Stimulated activated naive CD4-positive, alpha-beta T cell (primary cell): ENCODE data around the gene DNM3.
"Not testable (repeated sequence)": the region's sequence is repeated elsewhere in the genome, so short reads cannot be mapped to it uniquely, and the experiment has no call there.

Experiments
- DNase-seq, 6 experiments: peaks; one replicate each; lab custom pipeline; 2025; lab: John Stamatoyannopoulos, UW

The DNM3 gene

DNA sequence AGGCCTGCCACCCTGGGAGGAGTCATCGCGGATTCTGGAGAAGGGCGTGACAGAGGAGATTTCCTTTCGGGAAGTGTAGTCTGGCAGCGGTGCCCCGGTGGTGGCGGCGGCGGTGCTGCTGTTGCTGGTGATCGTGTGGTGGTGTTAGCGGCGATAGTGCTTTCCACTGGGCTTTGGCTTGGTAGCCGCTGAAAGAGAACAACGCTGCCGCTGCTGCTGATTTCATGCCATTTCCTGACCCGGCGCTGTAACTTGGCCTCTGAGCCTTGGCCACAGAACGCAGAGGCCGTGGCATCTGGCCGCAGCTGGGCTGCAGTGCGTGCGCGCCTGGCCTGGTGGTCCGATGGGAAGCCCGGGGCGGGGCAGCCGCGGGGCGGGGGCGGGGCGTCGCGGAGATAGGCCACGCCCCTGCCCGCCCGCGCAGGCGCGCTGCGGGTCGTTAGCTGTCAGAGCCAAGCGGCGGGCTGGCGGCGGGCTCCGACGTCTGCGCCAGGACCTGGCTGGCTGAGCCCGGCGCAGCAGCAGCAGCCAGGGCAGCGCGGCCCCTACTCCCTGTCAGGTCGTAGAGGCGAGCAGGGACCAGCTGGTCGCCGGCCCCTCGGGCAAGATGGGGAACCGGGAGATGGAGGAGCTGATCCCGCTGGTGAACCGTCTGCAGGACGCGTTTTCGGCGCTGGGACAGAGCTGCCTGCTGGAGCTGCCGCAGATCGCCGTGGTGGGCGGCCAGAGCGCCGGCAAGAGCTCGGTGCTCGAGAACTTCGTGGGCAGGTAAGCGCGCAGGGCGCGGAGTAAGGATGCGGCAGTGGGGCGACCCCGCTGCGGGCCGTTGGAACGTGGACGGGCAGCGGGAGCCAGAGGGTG lies at the start of gene DNM3:
TSS of gene DNM3 (plus strand) at position 449 of the 861 bp plus-strand sequence. CDS start at position 608, 159 bp downstream.
- DNase-seq = peak; percentile 68 to 87 (median 74)

DNA sequence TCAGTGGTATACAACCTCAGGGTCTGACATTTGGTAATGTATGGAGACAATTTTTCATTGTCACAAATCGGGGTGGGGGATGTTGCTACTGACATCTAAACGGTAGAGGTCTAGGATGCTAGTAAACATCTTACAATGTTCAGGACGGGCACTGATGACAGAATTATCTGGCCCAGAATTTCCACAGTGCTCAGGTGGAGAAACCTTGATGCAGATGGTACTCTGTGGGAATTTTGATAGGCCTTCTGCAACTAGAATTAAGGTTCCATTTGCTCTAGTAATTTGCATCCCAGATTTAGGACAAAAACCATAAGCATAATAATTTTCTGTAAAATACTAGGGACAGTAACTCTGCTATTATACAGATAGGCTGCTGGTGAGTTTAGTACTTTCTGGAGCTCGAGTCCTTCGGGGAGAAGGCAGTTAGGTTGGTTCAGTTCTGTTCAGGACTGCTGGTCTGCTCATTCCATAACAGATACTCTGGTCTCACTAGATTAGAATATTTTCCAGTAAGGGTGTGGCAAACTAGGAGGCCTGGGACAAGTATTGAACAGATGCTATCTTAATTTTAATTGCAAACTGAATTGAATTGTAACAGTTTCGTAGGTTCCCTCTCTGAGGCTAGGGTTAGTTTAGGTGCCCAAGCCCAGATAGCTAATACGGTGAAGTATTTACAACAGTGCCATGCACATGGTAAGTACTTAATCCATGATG lies 48.5 kb upstream of the DNM3 start:
- no peak for DNase-seq

DNA sequence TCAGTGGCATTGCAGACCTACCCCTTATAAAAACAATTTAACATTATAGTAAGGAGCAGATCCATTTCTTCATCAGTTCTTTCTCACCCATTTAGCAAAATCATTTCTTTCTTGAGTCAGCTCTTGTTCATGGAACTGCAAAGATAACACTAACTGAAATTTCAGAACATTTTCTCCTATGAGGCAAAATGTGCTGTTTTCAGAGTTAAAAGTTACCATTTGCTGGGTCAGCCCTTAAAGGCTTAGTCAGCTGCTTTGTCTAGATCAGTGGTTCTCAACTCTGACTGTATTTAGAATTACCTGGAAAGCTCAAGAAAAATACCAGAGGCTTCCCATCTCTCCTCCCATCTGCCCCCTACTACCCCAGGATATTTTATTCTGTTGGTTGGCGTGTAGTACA lies 47.7 kb upstream of the DNM3 start:
- DNase-seq = no peak

GRCh38 chr1:171794085-171794484 lies 47.2 kb upstream of the DNM3 start:
- no peak for DNase-seq

DNA sequence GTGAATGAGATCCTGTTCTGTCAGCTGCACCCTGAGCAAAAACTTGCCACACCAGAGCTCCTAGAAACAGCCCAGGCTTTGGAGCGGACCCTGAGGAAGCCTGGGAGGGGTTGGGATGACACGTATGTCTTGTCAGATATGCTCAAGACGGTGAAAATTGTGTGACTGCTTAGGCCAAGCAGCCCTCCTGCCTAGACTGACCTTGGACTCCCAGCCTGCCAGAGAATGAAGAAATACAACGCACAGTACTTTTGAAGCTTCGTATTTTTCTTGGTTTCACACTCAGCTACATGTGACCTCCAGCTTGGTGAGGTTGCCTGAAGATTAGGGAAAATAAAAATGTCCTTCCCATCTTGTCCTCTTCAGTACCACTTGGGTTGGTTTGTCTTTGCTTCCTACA lies 44.7 kb upstream of the DNM3 start:
- DNase-seq = no peak

GRCh38 chr1:171798311-171798710 lies 43.0 kb upstream of the DNM3 start:
- no peak for DNase-seq

DNA sequence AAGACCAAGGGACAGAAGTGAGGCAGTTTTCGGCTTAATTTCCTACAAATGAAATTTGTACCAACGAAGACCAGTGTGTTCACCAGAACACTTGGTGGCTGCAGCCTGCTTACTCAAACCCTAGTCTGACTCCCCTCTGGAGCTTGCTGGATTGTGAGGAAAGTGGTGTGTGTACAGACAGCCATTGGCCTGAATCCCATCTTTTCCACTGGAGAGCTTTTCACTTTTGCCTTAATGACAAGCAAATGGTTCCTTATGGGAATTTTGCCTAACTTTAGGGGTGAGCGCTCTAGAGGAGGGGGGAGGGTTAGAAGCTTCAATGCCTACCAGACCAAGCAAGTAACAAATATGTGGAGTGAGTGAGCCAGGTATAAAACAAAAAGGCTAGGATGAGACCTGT lies 42.5 kb upstream of the DNM3 start:
- no peak for DNase-seq

- no peak for DNase-seq
These were observed 42.1 kb upstream of the DNM3 start for GRCh38 chr1:171799166-171799565.

DNA sequence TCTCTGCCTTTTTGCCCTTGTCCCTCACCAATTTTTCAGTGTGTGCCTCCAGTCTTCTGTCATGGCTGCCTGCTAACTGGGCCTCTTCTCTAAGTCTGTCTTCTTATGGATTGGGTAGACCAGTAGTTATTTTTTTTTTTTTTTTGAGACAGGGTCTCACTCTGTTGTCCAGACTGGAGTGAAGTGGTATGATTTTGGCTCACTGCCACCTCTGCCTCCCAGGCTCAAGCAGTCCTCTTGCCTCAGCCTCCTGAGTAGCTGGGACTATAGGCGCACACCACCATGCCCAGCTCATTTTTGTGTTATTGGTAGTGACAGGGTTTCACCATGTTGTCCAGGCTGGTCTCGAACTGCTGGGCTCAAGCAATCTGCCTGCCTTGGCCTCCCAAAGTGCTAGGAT lies 41.6 kb upstream of the DNM3 start:
- DNase-seq = not testable (repeated sequence)

DNA sequence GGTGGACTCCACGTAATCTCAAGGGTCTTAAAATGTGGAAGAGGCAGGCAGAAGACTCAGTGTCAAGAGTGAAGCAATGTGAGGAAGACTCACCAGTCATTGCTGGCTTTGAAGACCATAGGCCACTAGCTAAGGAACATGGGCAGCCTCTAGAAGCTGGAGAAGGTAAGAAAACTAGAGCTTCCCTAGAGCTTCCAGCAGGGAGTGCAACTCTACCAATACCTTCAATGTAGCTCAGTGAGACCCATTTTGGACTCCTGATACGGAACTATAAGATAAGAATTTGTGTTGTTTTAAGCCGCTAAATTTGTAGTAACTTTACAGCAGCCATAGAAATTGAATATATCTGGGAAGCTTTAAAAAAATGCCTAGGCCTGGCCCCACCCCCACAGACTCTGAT lies 41.0 kb upstream of the DNM3 start:
- no peak for DNase-seq

GRCh38 chr1:171800851-171801250 lies 40.4 kb upstream of the DNM3 start:
- no peak for DNase-seq

- DNase-seq = peak in 1 of 6 experiments; percentile 10
These were observed 39.8 kb upstream of the DNM3 start for GRCh38 chr1:171801487-171801891.

- no peak for DNase-seq
These were observed 39.1 kb upstream of the DNM3 start for GRCh38 chr1:171802207-171802606.

DNA sequence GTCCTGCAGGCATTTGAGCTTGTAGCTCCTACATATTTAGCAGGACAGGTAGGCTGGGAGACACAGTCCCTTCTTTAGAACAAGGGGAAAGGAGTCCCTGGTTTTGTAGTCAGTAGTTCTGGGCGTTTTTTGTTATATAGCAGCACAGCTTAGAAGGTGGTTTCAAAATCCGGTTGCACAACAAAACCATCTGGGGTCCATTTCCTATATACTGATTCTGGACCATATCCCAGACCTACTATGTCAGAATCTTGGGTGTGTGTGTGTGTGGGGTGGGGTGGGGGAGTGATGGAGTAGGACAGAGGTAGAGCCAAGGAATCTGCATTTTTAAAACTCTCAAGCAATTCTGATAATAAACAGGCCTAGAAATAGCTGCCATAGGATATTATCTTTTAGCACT lies 38.3 kb upstream of the DNM3 start:
- no peak for DNase-seq

DNA sequence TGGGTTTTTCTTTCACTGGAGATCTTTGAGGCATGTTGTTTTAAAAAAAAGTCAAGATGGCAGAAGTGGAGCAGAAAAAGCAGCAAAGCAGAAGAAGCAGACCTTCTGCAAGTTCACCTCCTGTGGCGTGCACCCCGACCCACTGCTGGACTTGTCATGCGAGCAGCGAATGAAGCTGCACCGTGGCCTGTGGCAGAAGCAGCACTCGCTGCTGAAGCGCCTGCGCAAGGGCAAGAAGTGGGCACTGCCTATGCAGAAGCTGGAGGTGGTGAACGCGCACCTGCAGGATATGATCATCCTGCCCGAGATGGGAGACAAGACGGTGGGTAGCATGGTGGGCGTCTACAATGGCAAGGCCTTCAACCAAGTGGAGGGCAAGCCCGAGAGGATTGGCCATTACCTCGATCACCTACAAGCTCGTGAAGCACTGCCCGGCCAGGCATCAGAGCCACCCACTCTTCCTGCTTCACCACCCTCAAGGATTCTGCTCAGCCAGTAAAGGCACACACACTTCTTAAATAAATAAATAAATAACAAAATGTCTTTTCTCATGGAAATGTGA lies 37.8 kb upstream of the DNM3 start:
- DNase-seq = no peak

DNA sequence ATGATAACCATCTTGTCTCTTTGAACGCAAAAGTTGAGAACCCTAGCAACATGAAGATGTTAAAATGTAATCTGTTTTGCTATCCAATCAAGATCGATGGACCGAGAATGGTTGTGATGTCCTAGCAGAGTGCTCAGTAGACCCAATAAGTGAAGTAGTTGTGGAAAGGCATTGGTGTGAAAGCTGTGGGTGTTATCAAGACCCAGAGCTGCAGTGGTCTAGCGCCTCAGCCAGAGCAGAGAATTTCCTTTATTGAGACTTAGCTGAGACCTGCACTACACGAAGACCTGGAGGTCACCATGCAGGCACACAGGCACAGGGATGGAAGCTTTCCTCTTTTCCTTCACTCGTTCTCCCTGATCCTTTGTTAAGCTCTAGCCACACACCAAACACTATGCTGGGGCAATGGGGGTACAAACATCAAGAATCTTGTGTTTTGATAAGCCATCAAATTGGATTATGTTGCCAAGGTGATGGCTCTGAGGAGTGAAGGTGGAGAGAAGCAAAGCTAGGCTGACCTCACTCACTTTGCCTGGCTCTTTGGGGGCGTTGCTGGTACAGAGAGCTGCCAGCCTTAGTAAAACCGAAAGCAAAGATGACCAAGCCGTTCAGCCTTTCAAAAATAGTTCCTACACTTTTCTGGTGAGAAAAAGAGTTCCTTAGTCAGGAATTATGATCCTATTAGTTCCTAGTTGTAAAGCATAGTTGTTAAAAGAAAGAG lies 35.7 kb upstream of the DNM3 start:
- no peak for DNase-seq

- no peak for DNase-seq
These were observed 33.7 kb upstream of the DNM3 start for GRCh38 chr1:171807556-171807955.

GRCh38 chr1:171809834-171810233 lies 31.5 kb upstream of the DNM3 start:
- DNase-seq = no peak

DNA sequence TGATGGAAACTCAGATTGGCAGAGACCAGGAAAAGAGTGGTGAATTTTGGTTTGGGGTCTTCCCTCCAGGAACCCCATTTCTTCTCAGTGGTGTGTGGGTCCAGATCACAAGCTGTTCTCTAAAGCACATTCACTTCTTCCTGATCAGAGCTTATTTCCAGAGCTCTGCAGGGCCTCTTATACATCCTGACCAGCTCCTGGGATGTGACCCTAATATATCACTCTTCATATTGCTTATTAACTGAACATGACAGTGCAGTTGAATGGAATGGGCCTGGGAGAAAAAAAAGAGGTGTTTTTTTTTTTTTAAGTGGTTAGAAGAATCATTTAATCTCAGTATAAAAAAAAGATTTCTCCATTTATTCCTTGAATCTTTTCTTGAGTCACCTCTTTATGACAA lies 29.6 kb upstream of the DNM3 start:
- DNase-seq = no peak

GRCh38 chr1:171814692-171815091 lies 26.6 kb upstream of the DNM3 start:
- no peak for DNase-seq

DNA sequence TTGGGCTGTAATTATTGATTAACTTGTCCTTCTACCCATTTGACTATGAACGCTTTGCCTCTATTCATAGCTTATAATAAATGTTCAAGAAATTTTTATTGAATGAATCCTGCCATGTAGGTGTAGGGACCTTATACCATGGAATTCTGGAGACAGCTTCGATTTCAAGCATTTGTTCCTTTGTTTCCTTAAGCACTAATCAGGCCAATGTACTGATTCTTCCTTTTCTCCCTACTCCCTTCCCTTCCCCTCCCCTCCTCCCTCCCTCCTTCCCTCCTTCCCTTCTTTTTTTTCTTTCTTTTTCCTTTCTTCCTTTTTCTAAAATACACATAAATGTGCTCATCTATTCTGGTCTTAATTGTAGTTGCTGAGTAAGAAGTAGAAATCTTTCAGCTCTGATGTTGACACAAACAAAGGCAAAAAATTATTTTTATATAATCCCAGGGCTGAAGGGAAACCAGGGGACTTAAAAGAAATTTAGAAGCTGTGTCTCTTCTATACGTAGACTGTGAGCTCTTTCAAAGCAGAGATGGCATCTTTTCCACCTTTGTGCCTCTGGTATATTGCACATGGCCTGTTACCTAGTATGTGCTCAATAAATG lies 24.9 kb upstream of the DNM3 start:
- DNase-seq = no peak
